Naive thymus-derived CD4-positive, alpha-beta T cell (primary cell): Measurements from ENCODE around the gene SOCS3. TPM values are rescaled to one million over a fixed set of nuclear protein-coding genes. Genes with fewer than 3 reads are reported as not detected.

Experiments
- ATAC-seq: fragments of 150-1000 bp; cut with Tn5 transposase; 2 replicates; pipeline ENCODE4 v1.10.0; 2021; ENCODE audit warnings: mild to moderate bottlenecking, moderate library complexity
- CTCF ChIA-PET: fragments of 350-600 bp; sonication (Branson Sonifier 250); formaldehyde crosslinking; loops from one replicate; lab custom pipeline; 2021; ENCODE audit warnings: antibody characterized with exemption; lab: Charles Lee
- POLR2A ChIA-PET: fragments of 350-600 bp; sonication (Branson Sonifier 250); formaldehyde crosslinking; loops from one replicate; lab custom pipeline; 2021; ENCODE audit warnings: antibody characterized with exemption, inconsistent platforms; lab: Charles Lee
- DNase-seq, 9 donors: peaks; one replicate each; pipeline versions ENCODE4 v3.0.0 to v3.0.0-alpha.2; 2020 to 2022; ENCODE audit warnings: mixed read lengths in 1 of 9
- H3K27ac ChIP-seq: one replicate; pipeline ENCODE4 v1.7.0; 2013; ENCODE audit warnings: mild to moderate bottlenecking, low read depth, low read length, moderate library complexity
- H3K27me3 ChIP-seq, 2 donors: one replicate each; pipeline ENCODE4 v1.7.0; 2013; ENCODE audit warnings: low read length in 2 of 2, mild to moderate bottlenecking in 2 of 2, moderate library complexity in 2 of 2; ENCODE audit not compliant: control insufficient read depth in 2 of 2, insufficient read depth in 2 of 2
- H3K36me3 ChIP-seq, 3 experiments: 1 replicate in 2 of 3; 2 replicates in 1 of 3; pipeline ENCODE4 v1.7.0; 2013; ENCODE audit warnings: low read length in 3 of 3, mild to moderate bottlenecking in 3 of 3, moderate library complexity in 1 of 3; ENCODE audit not compliant: insufficient read depth in 3 of 3, control insufficient read depth in 2 of 3
- H3K4me1 ChIP-seq, 2 donors: one replicate each; pipeline ENCODE4 v1.7.0; 2013; ENCODE audit warnings: low read length in 2 of 2, mild to moderate bottlenecking in 2 of 2, moderate library complexity in 1 of 2; ENCODE audit not compliant: control insufficient read depth in 2 of 2, insufficient read depth in 2 of 2
- H3K4me3 ChIP-seq: 2 replicates; pipeline ENCODE4 v1.7.0; 2013; ENCODE audit warnings: mild to moderate bottlenecking, low read length
- H3K9me3 ChIP-seq, 3 experiments: 1 replicate in 2 of 3; 2 replicates in 1 of 3; pipeline ENCODE4 v1.7.0; 2013; ENCODE audit warnings: low read length in 3 of 3; ENCODE audit not compliant: control insufficient read depth in 2 of 3
- H3K27ac Mint-ChIP-seq, 9 donors: one replicate each; pipeline ENCODE4 v1.8.0; 2020 to 2022; ENCODE audit warnings: mixed read lengths in 9 of 9, mild to moderate bottlenecking in 8 of 9, moderate library complexity in 5 of 9, inconsistent platforms in 2 of 9
- H3K27me3 Mint-ChIP-seq, 5 donors: one replicate each; pipeline ENCODE4 v1.8.0; 2021 to 2022; ENCODE audit warnings: mixed read lengths in 5 of 5, mild to moderate bottlenecking in 1 of 5
- H3K36me3 Mint-ChIP-seq, 5 donors: one replicate each; pipeline ENCODE4 v1.8.0; 2020 to 2022; ENCODE audit warnings: mixed read lengths in 5 of 5, mild to moderate bottlenecking in 3 of 5, inconsistent platforms in 1 of 5
- H3K4me1 Mint-ChIP-seq, 7 donors: one replicate each; pipeline ENCODE4 v1.8.0; 2020 to 2022; ENCODE audit warnings: mixed read lengths in 7 of 7, mild to moderate bottlenecking in 3 of 7, inconsistent platforms in 1 of 7
- H3K4me3 Mint-ChIP-seq, 10 donors: one replicate each; pipeline ENCODE4 v1.8.0; 2020 to 2022; ENCODE audit warnings: mild to moderate bottlenecking in 10 of 10, mixed read lengths in 10 of 10, moderate library complexity in 6 of 10, inconsistent platforms in 2 of 10
- H3K9me3 Mint-ChIP-seq, 11 donors: one replicate each; pipeline ENCODE4 v1.8.0; 2020 to 2022; ENCODE audit warnings: mixed read lengths in 11 of 11, mild to moderate bottlenecking in 4 of 11, inconsistent platforms in 1 of 11, moderate library complexity in 1 of 11
- intact Hi-C, 2 donors: fragments of 100-400 bp; cut with micrococcal nuclease; formaldehyde crosslinking; loops; one replicate each; pipeline ENCODE4 v1.15.1; 2023
- polyA plus RNA-seq, 2 donors: library from polyadenylated mRNA; unstranded; fragments of 300-500 nt; fragmentation: Illumina TruSeq; gene quantifications; one replicate each; pipeline ENCODE4 v1.2.3, GENCODE V29; 2021
- total RNA-seq, 6 experiments: library from RNA in 5 of 6; stranded (reverse) in 5 of 6; gene quantifications; 1 replicate in 5 of 6; 2 replicates in 1 of 6; pipeline ENCODE4 v1.2.3 and lab custom pipeline; 2021 to 2026

Gene SOCS3
- total and polyA plus RNA-seq, 7 experiments from 2014 or later = 8.1 to 281 (median 110) TPM

DNA sequence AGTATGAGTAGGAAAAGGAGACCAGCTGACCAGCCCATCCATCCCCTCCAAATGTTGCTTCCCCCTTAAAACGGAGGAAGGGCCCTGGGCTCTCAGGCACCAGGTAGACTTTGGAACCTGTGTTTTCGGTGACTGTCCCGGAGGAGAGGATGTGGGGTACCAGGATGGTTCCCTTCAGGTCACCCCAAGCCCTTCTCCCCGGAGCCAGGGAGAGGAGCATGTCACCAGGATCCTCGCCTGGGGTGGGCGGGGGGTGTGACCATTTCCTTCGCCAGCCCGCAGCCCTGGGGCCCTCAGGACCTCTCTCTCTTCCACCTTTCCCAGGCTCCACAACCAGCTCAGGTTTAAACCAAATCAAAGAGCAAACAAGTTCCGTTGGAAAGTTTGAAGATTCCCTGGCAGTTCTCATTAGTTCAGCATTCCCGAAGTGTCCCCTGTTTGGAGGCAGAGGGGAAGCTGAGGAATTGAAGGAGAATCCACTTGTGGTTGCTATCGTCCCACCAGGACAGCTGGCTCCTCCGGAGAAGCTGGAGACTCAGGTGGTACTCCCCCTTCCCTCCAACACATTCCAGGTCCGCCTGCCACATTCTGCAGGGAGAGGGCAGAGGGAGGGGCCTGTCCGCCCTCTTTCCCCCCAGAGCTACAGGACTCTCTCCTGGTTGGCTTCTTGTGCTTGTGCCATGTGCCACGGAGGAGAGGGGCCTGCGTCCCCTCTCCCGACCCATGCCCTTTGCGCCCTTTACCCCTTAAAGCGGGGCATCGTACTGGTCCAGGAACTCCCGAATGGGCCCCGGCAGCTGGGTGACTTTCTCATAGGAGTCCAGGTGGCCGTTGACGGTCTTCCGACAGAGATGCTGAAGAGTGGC is 2.0 kb downstream of the SOCS3 start:
- H3K27ac Mint-ChIP-seq = peak overlapping the region; percentile 89 to 99 (median 93)
- no peaks in the 10 kb centered on the region for H3K9me3 ChIP-seq
- ChIA-PET POLR2A (interaction anchor here (0.6 to 1.6 kb wide), 7 partner anchors 21 to 232 kb away, joined by 3 to 5 read pairs (median 3); partner anchors contain the start of gene PGS1), CTCF (interaction anchor here (0.6 to 2.0 kb wide), 9 partner anchors 12 to 106 kb away, joined by 3 to 11 read pairs (median 4); no protein-coding TSS in a partner anchor)
- peaks cover 29 to 65% (median 49%) of the 10 kb centered on the region in 7 donors for H3K4me1 Mint-ChIP-seq
- H3K9me3 Mint-ChIP-seq = no peaks in the 10 kb centered on the region
- no peaks in the 10 kb centered on the region for H3K27me3 ChIP-seq
- ATAC-seq (no peak), DNase-seq (peak in 1 of 9 donors; percentile 51)
- H3K4me3 ChIP-seq = peak overlapping the region; percentile 84
- H3K4me1 ChIP-seq = peaks cover 50 to 53% of the 10 kb centered on the region in 2 donors
- no peaks in the 10 kb centered on the region for H3K27me3 Mint-ChIP-seq
- intact Hi-C loops = loop anchor here (5.0 kb wide), 4 partner anchors 226 to 419 kb away; partner anchors contain the start of genes TMC8 (in 2 of the 2) and TNRC6C (in 1 of the 2)
- peaks cover 0 to 28% (median 20%) of the 10 kb centered on the region in 3 experiments for H3K36me3 ChIP-seq
- H3K27ac ChIP-seq = peak overlapping the region; percentile 99
- peak overlapping the region; percentile 84 to 92 (median 90) for H3K4me3 Mint-ChIP-seq
- H3K36me3 Mint-ChIP-seq = peaks cover 0 to 42% (median 12%) of the 10 kb centered on the region in 5 donors

DNA sequence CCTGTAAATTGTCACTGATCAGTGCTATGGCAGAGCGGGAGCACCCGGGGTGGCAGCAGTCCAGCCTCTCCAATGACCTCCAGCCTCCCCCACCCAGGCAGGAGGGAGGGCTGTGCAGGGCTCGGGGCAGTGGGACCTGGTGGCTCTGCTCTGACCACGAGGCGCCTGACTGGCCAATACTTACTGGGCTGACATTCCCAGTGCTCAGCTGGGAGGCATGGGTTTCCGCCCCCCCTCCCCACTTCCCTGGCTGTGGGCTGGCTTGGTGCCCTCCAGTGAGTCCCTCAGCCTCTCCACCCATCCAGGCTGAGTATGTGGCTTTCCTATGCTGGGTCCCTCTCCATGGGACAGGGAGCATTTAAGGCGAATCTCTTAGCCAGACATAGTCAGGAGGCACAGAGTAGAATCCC is 2.7 kb downstream of the SOCS3 start:
- peaks cover 29 to 69% (median 50%) of the 10 kb centered on the region in 7 donors for H3K4me1 Mint-ChIP-seq
- peaks cover 0 to 42% (median 12%) of the 10 kb centered on the region in 5 donors for H3K36me3 Mint-ChIP-seq
- ATAC-seq (no peak), DNase-seq (peak in 1 of 9 donors; percentile 47)
- H3K27ac ChIP-seq = peak overlapping the region; percentile 99
- H3K4me1 ChIP-seq = peaks cover 55 to 58% of the 10 kb centered on the region in 2 donors
- no peaks in the 10 kb centered on the region for H3K27me3 ChIP-seq
- intact Hi-C loops = loop anchor here (5.0 kb wide), 4 partner anchors 225 to 420 kb away; partner anchors contain the start of genes TMC8 (in 2 of the 2) and TNRC6C (in 1 of the 2)
- peak overlapping the region; percentile 84 for H3K4me3 ChIP-seq
- no peaks in the 10 kb centered on the region for H3K9me3 Mint-ChIP-seq
- POLR2A ChIA-PET = interaction anchor here (1.4 to 1.5 kb wide), 2 partner anchors 22 to 105 kb away, joined by 4 to 6 read pairs; partner anchors contain the start of gene PGS1
- H3K27ac Mint-ChIP-seq = peak overlapping the region; percentile 92 to 99 (median 96)
- CTCF ChIA-PET = interaction anchor here (1.3 to 2.0 kb wide), 5 partner anchors 11 to 43 kb away, joined by 4 to 11 read pairs (median 5); no protein-coding TSS in a partner anchor
- no peaks in the 10 kb centered on the region for H3K27me3 Mint-ChIP-seq
- peak overlapping the region; percentile 84 to 92 (median 90) for H3K4me3 Mint-ChIP-seq
- H3K36me3 ChIP-seq = peaks cover 0 to 28% (median 20%) of the 10 kb centered on the region in 3 experiments
- H3K9me3 ChIP-seq = no peaks in the 10 kb centered on the region

GRCh38 chr17:78356101-78356713 is 3.7 kb downstream of the SOCS3 start:
- H3K4me3 ChIP-seq = peak overlapping the region; percentile 29

DNA sequence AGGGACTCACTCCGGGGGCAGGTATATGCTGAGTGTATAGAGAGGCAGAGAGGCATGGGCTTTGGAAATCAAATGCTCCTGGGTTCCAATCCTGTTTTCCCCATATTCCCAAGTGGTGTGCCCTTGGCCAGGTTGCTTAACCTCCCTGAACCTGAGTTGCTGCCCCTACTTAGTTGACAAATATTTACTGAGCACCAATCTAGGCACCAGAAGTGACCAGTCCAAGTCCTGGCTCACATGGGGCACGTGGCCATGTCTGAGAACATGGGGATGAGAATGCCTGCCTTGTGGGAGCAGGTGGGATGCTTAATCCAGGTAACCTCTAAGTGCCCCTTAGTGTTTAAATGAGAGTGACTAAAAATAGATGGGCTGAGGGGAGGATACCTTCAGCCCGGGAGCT is 4.2 kb downstream of the SOCS3 start:
- H3K4me3 ChIP-seq = peak overlapping the region; percentile 29
- H3K9me3 ChIP-seq = no peaks in the 10 kb centered on the region
- intact Hi-C loops = loop anchor here (1.0 to 5.0 kb wide), 8 partner anchors 12 to 422 kb away; partner anchors contain the start of genes TMC8 (in 2 of the 2) and TNRC6C (in 1 of the 2)
- CTCF ChIA-PET = interaction anchor here (0.7 to 1.5 kb wide), 4 partner anchors 12 to 100 kb away, joined by 4 to 7 read pairs (median 4); no protein-coding TSS in a partner anchor
- no peak for ATAC-seq
- H3K27me3 ChIP-seq = no peaks in the 10 kb centered on the region
- H3K27me3 Mint-ChIP-seq = no peaks in the 10 kb centered on the region
- H3K4me1 Mint-ChIP-seq = peaks cover 28 to 69% (median 54%) of the 10 kb centered on the region in 7 donors
- H3K36me3 ChIP-seq = peaks cover 0 to 28% (median 20%) of the 10 kb centered on the region in 3 experiments
- H3K4me3 Mint-ChIP-seq = peak overlapping the region; percentile 80 to 92 (median 89)
- H3K9me3 Mint-ChIP-seq = no peaks in the 10 kb centered on the region
- POLR2A ChIA-PET = interaction anchor here (0.6 to 1.1 kb wide), 3 partner anchors 67 to 103 kb away, joined by 3 to 6 read pairs (median 3); no protein-coding TSS in a partner anchor
- peaks cover 63 to 67% of the 10 kb centered on the region in 2 donors for H3K4me1 ChIP-seq
- peak overlapping the region; percentile 90 for H3K27ac ChIP-seq
- H3K36me3 Mint-ChIP-seq = peaks cover 0 to 42% (median 12%) of the 10 kb centered on the region in 5 donors
- DNase-seq = no peak
- H3K27ac Mint-ChIP-seq = peak overlapping the region; percentile 92 to 99 (median 98)

More at GRCh38 chr17:78356101-78356713, 3.7 kb downstream of the SOCS3 start:
- DNase-seq (peak; percentile 50 to 98 (median 93)), ATAC-seq (peak; percentile 75)
- peak overlapping the region; percentile 92 to 99 (median 98) for H3K27ac Mint-ChIP-seq
- Histone ChIP-seq H3K27ac (peak overlapping the region; percentile 90), H3K9me3 (no peaks in the 10 kb centered on the region), H3K36me3 (peaks cover 0 to 28% (median 20%) of the 10 kb centered on the region in 3 experiments), H3K27me3 (no peaks in the 10 kb centered on the region), H3K4me1 (peaks cover 63 to 64% of the 10 kb centered on the region in 2 donors)
- intact Hi-C loops = loop anchor here (1.0 to 5.0 kb wide), 8 partner anchors 13 to 421 kb away; partner anchors contain the start of genes TMC8 (in 2 of the 2) and TNRC6C (in 1 of the 2)
- H3K4me1 Mint-ChIP-seq = peaks cover 29 to 72% (median 54%) of the 10 kb centered on the region in 7 donors
- ChIA-PET POLR2A (interaction anchor here (0.6 to 1.4 kb wide), 6 partner anchors 29 to 141 kb away, joined by 3 to 6 read pairs (median 3); no protein-coding TSS in a partner anchor), CTCF (interaction anchor here (0.7 to 1.5 kb wide), 4 partner anchors 12 to 101 kb away, joined by 4 to 7 read pairs (median 4); no protein-coding TSS in a partner anchor)
- peak overlapping the region; percentile 80 to 92 (median 89) for H3K4me3 Mint-ChIP-seq
- H3K9me3 Mint-ChIP-seq = no peaks in the 10 kb centered on the region
- no peaks in the 10 kb centered on the region for H3K27me3 Mint-ChIP-seq
- peaks cover 0 to 42% (median 12%) of the 10 kb centered on the region in 5 donors for H3K36me3 Mint-ChIP-seq

DNA sequence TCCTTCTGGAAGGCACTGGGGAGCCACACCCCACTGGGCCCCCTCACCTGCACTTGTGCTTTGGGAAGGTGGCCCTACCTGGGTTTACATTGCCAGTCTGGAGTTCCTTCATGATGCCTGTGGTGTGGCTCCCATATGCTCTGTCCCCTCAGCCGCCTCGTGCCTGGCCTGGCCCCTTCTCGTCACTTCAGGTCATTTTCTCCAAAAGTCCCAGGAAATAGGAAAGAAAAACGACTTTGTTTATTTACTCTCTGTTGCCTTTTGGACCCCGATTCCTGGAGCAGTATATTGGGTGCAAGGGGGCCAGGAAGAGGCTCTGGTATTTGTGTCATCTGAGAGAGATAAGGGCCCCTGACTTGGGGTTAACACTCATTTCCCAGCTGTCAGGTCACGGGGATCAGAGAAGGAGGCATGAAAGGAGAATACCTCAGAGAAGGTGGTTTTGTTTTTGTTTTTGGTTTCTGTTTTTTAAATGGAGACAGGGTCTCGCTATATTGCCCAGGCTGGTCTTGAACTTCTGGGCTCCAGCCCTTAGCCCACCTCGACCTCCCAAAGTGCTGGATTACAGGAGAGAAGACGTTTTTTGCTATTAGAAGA is 4.7 kb downstream of the SOCS3 start:
- no peaks in the 10 kb centered on the region for H3K27me3 ChIP-seq
- CTCF ChIA-PET = interaction anchor here (0.6 to 2.0 kb wide), 3 partner anchors 10 to 59 kb away, joined by 3 to 6 read pairs (median 4); no protein-coding TSS in a partner anchor
- Mint-ChIP-seq H3K9me3 (no peaks in the 10 kb centered on the region), H3K27ac (peak overlapping the region; percentile 92 to 99 (median 98)), H3K4me3 (peak overlapping the region; percentile 76 to 92 (median 88)), H3K36me3 (peaks cover 0 to 42% (median 12%) of the 10 kb centered on the region in 5 donors), H3K4me1 (peaks cover 33 to 74% (median 60%) of the 10 kb centered on the region in 7 donors), H3K27me3 (no peaks in the 10 kb centered on the region)
- POLR2A ChIA-PET = no interaction called here
- intact Hi-C loops = loop anchor here (5.0 kb wide), 4 partner anchors 223 to 422 kb away; partner anchors contain the start of genes TMC8 (in 2 of the 2) and TNRC6C (in 1 of the 2)
- H3K4me1 ChIP-seq = peaks cover 63 to 72% of the 10 kb centered on the region in 2 donors
- peak overlapping the region; percentile 90 for H3K27ac ChIP-seq
- ATAC-seq (no peak), DNase-seq (peak in 3 of 9 donors; percentile 42 to 67 (median 54))
- H3K36me3 ChIP-seq = peaks cover 0 to 28% (median 20%) of the 10 kb centered on the region in 3 experiments
- no peaks in the 10 kb centered on the region for H3K9me3 ChIP-seq
- H3K4me3 ChIP-seq = peak overlapping the region; percentile 29
